ENCODE data around the gene ADAMTS6.
A peak's percentile ranks its signal among the peaks of the same experiment; 100 is the strongest.

Gene ADAMTS6

GRCh38 chr5:65101632-65102100, 380.1 kb downstream of the ADAMTS6 start:
- no peak for DNase-seq

GRCh38 chr5:65100911-65101631, 380.6 kb downstream of the ADAMTS6 start:
- peak; percentile 18 for DNase-seq
